WTC11 (cell line): ENCODE results near the gene PLSCR4. TPM values are rescaled to one million over a fixed set of nuclear protein-coding genes. Genes with fewer than 3 reads are reported as not detected.
A peak's percentile ranks its signal among the peaks of the same experiment; 100 is the strongest.

Experiments used
- ATAC-seq: fragments of 200-7000 bp; cut with Tn5 transposase; 2 replicates; pipeline ENCODE4 v1.10.0; 2021; ENCODE audit warnings: mild to moderate bottlenecking, moderate library complexity
- CTCF ChIA-PET: fragments of 300-600 bp; sonication (Branson Sonifier 250); formaldehyde crosslinking; loops from one replicate; lab custom pipeline; 2021; ENCODE audit warnings: antibody characterized with exemption; lab: Charles Lee
- POLR2A ChIA-PET: fragments of 350-600 bp; sonication (Branson Sonifier 250); formaldehyde crosslinking; loops from one replicate; lab custom pipeline; 2021; ENCODE audit warnings: antibody characterized with exemption; lab: Charles Lee
- DNase-seq: peaks from one replicate; pipeline ENCODE4 v3.0.0; 2021; ENCODE audit warnings: low spot score
- H3K27ac Mint-ChIP-seq: 2 replicates; pipeline ENCODE4 v1.8.0; 2021; ENCODE audit warnings: mixed read lengths
- H3K27me3 Mint-ChIP-seq: 2 replicates; pipeline ENCODE4 v1.8.0; 2021; ENCODE audit warnings: low read depth, mild to moderate bottlenecking, moderate library complexity, mixed read lengths
- H3K36me3 Mint-ChIP-seq: 2 replicates; pipeline ENCODE4 v1.8.0; 2021; ENCODE audit warnings: mixed read lengths
- H3K4me1 Mint-ChIP-seq: 2 replicates; pipeline ENCODE4 v1.8.0; 2022; ENCODE audit warnings: mixed read lengths
- H3K4me3 Mint-ChIP-seq: 2 replicates; pipeline ENCODE4 v1.8.0; 2021; ENCODE audit warnings: mild to moderate bottlenecking, moderate library complexity, mixed read lengths
- H3K9me3 Mint-ChIP-seq: 2 replicates; pipeline ENCODE4 v1.8.0; 2021; ENCODE audit warnings: mixed read lengths
- FOXJ3 ChIP-seq: sonication (generic); formaldehyde crosslinking; IDR thresholded peaks from 2 replicates; pipeline ENCODE4 v1.9.0; 2021; ENCODE audit warnings: missing genetic modification reagents, mild to moderate bottlenecking, borderline replicate concordance
- GTF2I ChIP-seq: fragments of 250-450 bp; sonication (Bioruptor Pico); conservative IDR thresholded peaks from 2 replicates; pipeline ENCODE4 v1.4.0; 2021; ENCODE audit warnings: mild to moderate bottlenecking
- MLX ChIP-seq: sonication (generic); formaldehyde crosslinking; IDR thresholded peaks from 2 replicates; pipeline ENCODE4 v1.8.1; 2023; ENCODE audit warnings: mild to moderate bottlenecking, missing genetic modification reagents, moderate library complexity
- MYBL2 ChIP-seq: sonication (generic); formaldehyde crosslinking; IDR thresholded peaks from 2 replicates; pipeline ENCODE4 v1.8.1; 2023; ENCODE audit warnings: mild to moderate bottlenecking, moderate library complexity, missing genetic modification reagents
- NFE2L1 ChIP-seq: sonication (generic); formaldehyde crosslinking; IDR thresholded peaks from 2 replicates; pipeline ENCODE4 v1.8.1; 2023; ENCODE audit warnings: missing genetic modification reagents
- PRRX2 ChIP-seq: fragments of 250-450 bp; sonication (Bioruptor Pico); IDR thresholded peaks from 2 replicates; pipeline ENCODE4 v1.8.0; 2021; ENCODE audit warnings: mild to moderate bottlenecking
- RELA ChIP-seq: sonication (generic); formaldehyde crosslinking; IDR thresholded peaks from 2 replicates; pipeline ENCODE4 v1.8.1; 2022; ENCODE audit warnings: missing genetic modification reagents, mild to moderate bottlenecking, borderline replicate concordance
- SMAD4 ChIP-seq: sonication (generic); formaldehyde crosslinking; IDR thresholded peaks from 2 replicates; pipeline ENCODE4 v1.8.0; 2022; ENCODE audit warnings: mild to moderate bottlenecking, missing genetic modification reagents
- SP1 ChIP-seq: sonication (generic); formaldehyde crosslinking; conservative IDR thresholded peaks from 2 replicates; pipeline ENCODE4 v1.8.1; 2022; ENCODE audit warnings: missing genetic modification reagents
- TCF7 ChIP-seq: sonication (generic); formaldehyde crosslinking; IDR thresholded peaks from 2 replicates; pipeline ENCODE4 v1.8.0; 2022; ENCODE audit warnings: mild to moderate bottlenecking, low read depth, missing genetic modification reagents, moderate library complexity
- TEAD1 ChIP-seq: sonication (generic); formaldehyde crosslinking; IDR thresholded peaks from 2 replicates; pipeline ENCODE4 v1.8.0; 2022; ENCODE audit warnings: mild to moderate bottlenecking, missing genetic modification reagents
- TP53 ChIP-seq: sonication (generic); formaldehyde crosslinking; IDR thresholded peaks from 2 replicates; pipeline ENCODE4 v1.8.1; 2023; ENCODE audit warnings: mild to moderate bottlenecking, missing genetic modification reagents
- ZNF138 ChIP-seq: sonication (generic); formaldehyde crosslinking; conservative IDR thresholded peaks from 2 replicates; pipeline ENCODE4 v1.8.1; 2022; ENCODE audit warnings: mild to moderate bottlenecking, moderate library complexity, missing genetic modification reagents
- ZNF232 ChIP-seq: sonication (generic); formaldehyde crosslinking; IDR thresholded peaks from 2 replicates; pipeline ENCODE4 v1.8.0; 2022; ENCODE audit warnings: mild to moderate bottlenecking, missing genetic modification reagents
- ZNF317 ChIP-seq: sonication (generic); formaldehyde crosslinking; IDR thresholded peaks from 2 replicates; pipeline ENCODE4 v1.8.1; 2023; ENCODE audit warnings: low read depth, mild to moderate bottlenecking, moderate library complexity, missing genetic modification reagents, borderline replicate concordance
- ZNF425 ChIP-seq: fragments of 250-450 bp; sonication (Bioruptor Pico); conservative IDR thresholded peaks from 2 replicates; pipeline ENCODE4 v1.9.0; 2021; ENCODE audit warnings: mild to moderate bottlenecking
- total RNA-seq: library from RNA; stranded (reverse); gene quantifications from 3 replicates; pipeline ENCODE4 v1.2.3, GENCODE V29; 2021
- TF ChIP-seq, protein P1 (sequence below): sonication (generic); formaldehyde crosslinking; conservative IDR thresholded peaks from 2 replicates; pipeline ENCODE4 v1.8.1; 2022; ENCODE audit warnings: mild to moderate bottlenecking, missing genetic modification reagents
- TF ChIP-seq, protein P2 (sequence below): sonication (generic); formaldehyde crosslinking; IDR thresholded peaks from 2 replicates; pipeline ENCODE4 v1.8.1; 2023; ENCODE audit warnings: mild to moderate bottlenecking, moderate library complexity, missing genetic modification reagents
- TF ChIP-seq, protein P3 (sequence below): fragments of 250-450 bp; sonication (Bioruptor Pico); IDR thresholded peaks from 2 replicates; pipeline ENCODE4 v1.9.0; 2021; ENCODE audit warnings: mild to moderate bottlenecking, borderline replicate concordance
- TF ChIP-seq, protein P4 (sequence below): sonication (generic); formaldehyde crosslinking; IDR thresholded peaks from 2 replicates; pipeline ENCODE4 v1.8.0; 2023; ENCODE audit warnings: missing genetic modification reagents, mild to moderate bottlenecking, borderline replicate concordance

The PLSCR4 gene
- total RNA-seq, 1 experiment from 2014 or later = 3.5 TPM

DNA sequence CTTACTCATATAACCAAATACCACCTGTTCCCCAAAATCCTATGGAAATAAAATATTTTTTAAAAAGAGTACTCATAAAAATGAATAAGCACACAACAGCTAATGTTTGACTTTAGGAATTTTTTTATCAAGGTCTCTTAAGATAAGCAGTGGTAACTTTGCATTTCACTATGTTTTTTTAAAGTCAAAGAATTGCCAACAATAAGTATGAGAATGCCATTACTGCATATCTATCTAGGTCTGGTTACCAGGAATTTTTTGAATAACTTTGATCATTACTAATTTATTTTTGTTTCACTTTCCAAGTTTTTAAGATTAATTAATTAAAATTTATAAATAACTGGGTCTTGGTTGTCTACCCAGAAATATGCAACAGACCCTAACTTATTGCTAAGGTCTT, 41.5 kb downstream of the PLSCR4 start:
- Mint-ChIP-seq H3K36me3 (no peaks in the 10 kb centered on the region), H3K4me3 (no peak overlapping the region), H3K4me1 (no peaks in the 10 kb centered on the region), H3K27me3 (no peaks in the 10 kb centered on the region), H3K27ac (no peak overlapping the region), H3K9me3 (no peaks in the 10 kb centered on the region)
- CTCF ChIA-PET = no interaction called here
- POLR2A ChIA-PET = no interaction called here
- DNase-seq = no peak
- TF ChIP-seq, protein P1, sequence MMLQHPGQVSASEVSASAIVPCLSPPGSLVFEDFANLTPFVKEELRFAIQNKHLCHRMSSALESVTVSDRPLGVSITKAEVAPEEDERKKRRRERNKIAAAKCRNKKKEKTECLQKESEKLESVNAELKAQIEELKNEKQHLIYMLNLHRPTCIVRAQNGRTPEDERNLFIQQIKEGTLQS = no peak
- TF ChIP-seq ZNF138 (no peak), GTF2I (CRISPR knock-in tag) (no peak), PRRX2 (CRISPR knock-in tag) (no peak), MYBL2 (CRISPR knock-in tag) (no peak), TCF7 (CRISPR knock-in tag) (no peak)
- TF ChIP-seq, protein P2, sequence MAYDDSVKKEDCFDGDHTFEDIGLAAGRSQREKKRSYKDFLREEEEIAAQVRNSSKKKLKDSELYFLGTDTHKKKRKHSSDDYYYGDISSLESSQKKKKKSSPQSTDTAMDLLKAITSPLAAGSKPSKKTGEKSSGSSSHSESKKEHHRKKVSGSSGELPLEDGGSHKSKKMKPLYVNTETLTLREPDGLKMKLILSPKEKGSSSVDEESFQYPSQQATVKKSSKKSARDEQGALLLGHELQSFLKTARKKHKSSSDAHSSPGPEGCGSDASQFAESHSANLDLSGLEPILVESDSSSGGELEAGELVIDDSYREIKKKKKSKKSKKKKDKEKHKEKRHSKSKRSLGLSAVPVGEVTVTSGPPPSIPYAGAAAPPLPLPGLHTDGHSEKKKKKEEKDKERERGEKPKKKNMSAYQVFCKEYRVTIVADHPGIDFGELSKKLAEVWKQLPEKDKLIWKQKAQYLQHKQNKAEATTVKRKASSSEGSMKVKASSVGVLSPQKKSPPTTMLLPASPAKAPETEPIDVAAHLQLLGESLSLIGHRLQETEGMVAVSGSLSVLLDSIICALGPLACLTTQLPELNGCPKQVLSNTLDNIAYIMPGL (CRISPR knock-in tag) = no peak
- no peak for ATAC-seq

GRCh38 chr3:146203776-146204175, 47.1 kb downstream of the PLSCR4 start:
- ChIA-PET CTCF (interaction anchor here (0.6 to 2.0 kb wide), 2 partner anchors 14 to 437 kb away, joined by 3 to 8 read pairs; no protein-coding TSS in a partner anchor), POLR2A (no interaction called here)
- Mint-ChIP-seq H3K27me3 (no peaks in the 10 kb centered on the region), H3K27ac (peak overlapping the region; percentile 26; the same call in 1 of the 2 replicates), H3K9me3 (no peaks in the 10 kb centered on the region), H3K4me3 (no peak overlapping the region), H3K4me1 (peaks cover 17% of the 10 kb centered on the region), H3K36me3 (no peaks in the 10 kb centered on the region)
- no peak for ATAC-seq
- DNase-seq = no peak
- no peak for TF ChIP-seq RELA (CRISPR knock-in tag)
- no peak for TF ChIP-seq TEAD1
- no peak for TF ChIP-seq PRRX2 (CRISPR knock-in tag)
- TF ChIP-seq, protein P3, sequence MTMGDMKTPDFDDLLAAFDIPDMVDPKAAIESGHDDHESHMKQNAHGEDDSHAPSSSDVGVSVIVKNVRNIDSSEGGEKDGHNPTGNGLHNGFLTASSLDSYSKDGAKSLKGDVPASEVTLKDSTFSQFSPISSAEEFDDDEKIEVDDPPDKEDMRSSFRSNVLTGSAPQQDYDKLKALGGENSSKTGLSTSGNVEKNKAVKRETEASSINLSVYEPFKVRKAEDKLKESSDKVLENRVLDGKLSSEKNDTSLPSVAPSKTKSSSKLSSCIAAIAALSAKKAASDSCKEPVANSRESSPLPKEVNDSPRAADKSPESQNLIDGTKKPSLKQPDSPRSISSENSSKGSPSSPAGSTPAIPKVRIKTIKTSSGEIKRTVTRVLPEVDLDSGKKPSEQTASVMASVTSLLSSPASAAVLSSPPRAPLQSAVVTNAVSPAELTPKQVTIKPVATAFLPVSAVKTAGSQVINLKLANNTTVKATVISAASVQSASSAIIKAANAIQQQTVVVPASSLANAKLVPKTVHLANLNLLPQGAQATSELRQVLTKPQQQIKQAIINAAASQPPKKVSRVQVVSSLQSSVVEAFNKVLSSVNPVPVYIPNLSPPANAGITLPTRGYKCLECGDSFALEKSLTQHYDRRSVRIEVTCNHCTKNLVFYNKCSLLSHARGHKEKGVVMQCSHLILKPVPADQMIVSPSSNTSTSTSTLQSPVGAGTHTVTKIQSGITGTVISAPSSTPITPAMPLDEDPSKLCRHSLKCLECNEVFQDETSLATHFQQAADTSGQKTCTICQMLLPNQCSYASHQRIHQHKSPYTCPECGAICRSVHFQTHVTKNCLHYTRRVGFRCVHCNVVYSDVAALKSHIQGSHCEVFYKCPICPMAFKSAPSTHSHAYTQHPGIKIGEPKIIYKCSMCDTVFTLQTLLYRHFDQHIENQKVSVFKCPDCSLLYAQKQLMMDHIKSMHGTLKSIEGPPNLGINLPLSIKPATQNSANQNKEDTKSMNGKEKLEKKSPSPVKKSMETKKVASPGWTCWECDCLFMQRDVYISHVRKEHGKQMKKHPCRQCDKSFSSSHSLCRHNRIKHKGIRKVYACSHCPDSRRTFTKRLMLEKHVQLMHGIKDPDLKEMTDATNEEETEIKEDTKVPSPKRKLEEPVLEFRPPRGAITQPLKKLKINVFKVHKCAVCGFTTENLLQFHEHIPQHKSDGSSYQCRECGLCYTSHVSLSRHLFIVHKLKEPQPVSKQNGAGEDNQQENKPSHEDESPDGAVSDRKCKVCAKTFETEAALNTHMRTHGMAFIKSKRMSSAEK (CRISPR knock-in tag) = no peak
- no peak for TF ChIP-seq FOXJ3 (CRISPR knock-in tag)
- no peak for TF ChIP-seq ZNF425
- TF ChIP-seq ZNF317 (CRISPR knock-in tag) = no peak
- TF ChIP-seq, protein P4, sequence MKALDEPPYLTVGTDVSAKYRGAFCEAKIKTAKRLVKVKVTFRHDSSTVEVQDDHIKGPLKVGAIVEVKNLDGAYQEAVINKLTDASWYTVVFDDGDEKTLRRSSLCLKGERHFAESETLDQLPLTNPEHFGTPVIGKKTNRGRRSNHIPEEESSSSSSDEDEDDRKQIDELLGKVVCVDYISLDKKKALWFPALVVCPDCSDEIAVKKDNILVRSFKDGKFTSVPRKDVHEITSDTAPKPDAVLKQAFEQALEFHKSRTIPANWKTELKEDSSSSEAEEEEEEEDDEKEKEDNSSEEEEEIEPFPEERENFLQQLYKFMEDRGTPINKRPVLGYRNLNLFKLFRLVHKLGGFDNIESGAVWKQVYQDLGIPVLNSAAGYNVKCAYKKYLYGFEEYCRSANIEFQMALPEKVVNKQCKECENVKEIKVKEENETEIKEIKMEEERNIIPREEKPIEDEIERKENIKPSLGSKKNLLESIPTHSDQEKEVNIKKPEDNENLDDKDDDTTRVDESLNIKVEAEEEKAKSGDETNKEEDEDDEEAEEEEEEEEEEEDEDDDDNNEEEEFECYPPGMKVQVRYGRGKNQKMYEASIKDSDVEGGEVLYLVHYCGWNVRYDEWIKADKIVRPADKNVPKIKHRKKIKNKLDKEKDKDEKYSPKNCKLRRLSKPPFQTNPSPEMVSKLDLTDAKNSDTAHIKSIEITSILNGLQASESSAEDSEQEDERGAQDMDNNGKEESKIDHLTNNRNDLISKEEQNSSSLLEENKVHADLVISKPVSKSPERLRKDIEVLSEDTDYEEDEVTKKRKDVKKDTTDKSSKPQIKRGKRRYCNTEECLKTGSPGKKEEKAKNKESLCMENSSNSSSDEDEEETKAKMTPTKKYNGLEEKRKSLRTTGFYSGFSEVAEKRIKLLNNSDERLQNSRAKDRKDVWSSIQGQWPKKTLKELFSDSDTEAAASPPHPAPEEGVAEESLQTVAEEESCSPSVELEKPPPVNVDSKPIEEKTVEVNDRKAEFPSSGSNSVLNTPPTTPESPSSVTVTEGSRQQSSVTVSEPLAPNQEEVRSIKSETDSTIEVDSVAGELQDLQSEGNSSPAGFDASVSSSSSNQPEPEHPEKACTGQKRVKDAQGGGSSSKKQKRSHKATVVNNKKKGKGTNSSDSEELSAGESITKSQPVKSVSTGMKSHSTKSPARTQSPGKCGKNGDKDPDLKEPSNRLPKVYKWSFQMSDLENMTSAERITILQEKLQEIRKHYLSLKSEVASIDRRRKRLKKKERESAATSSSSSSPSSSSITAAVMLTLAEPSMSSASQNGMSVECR (CRISPR knock-in tag) = no peak
- TF ChIP-seq ZNF138 = no peak
- TF ChIP-seq ZNF232 = no peak
- TF ChIP-seq NFE2L1 (CRISPR knock-in tag) = no peak
- no peak for TF ChIP-seq TP53 (CRISPR knock-in tag)
- TF ChIP-seq SMAD4 (CRISPR knock-in tag) = no peak
- TF ChIP-seq MLX (CRISPR knock-in tag) = no peak
- no peak for TF ChIP-seq SP1 (CRISPR knock-in tag)
